Measurements from ENCODE around the gene FKBP2. TPM values are rescaled to one million over a fixed set of nuclear protein-coding genes. Genes with fewer than 3 reads are reported as not detected.

Gene FKBP2
- total RNA-seq, 1 experiment from 2014 or later, result 57.2 TPM

DNA sequence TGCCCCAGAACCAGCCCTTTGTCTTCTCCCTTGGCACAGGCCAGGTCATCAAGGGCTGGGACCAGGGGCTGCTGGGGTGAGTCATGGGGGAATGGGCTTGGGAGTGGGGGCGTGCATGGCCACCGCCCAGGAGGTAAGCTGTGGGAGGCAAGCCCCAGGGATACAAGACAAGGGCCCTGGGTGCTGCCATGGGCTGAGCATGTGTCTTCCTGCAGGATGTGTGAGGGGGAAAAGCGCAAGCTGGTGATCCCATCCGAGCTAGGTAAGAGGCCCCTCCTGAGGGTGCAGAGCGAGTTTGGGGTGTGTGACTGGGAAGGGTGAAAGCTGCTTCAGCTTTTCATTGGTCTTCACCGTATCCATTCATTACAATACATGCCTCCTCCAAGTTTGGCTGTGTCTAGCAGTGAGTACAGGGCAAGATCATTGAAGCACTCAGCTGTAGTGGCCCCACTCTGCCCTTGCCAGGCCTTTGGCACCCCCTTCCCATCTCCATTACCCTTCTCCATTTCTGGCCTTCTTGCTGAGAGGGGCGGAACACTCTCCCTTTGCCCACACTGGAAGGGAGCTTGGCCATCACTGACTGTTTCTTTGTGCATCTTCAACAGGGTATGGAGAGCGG, 2.5 kb downstream of the FKBP2 start:
- Mint-ChIP-seq H3K27me3 (ENCODE audit: low read depth) (no peaks in the 10 kb centered on the region), H3K27ac (peak overlapping the region; percentile 83), H3K4me3 (peak overlapping the region; percentile 88), H3K4me1 (peaks cover 36% of the 10 kb centered on the region), H3K9me3 (no peaks in the 10 kb centered on the region), H3K36me3 (peaks cover 9% of the 10 kb centered on the region)
- ChIA-PET POLR2A (interaction anchor here (0.6 to 1.8 kb wide), 6 partner anchors 15 to 1483 kb away, joined by 3 to 6 read pairs (median 4); partner anchors contain the start of gene STIP1), CTCF (interaction anchor here (1.1 to 3.8 kb wide), 6 partner anchors 8 to 112 kb away, joined by 4 to 50 read pairs (median 10); partner anchors contain the start of gene PLCB3)
- ATAC-seq (no peak), DNase-seq (ENCODE audit: low spot score) (no peak)
- no peak for TF ChIP-seq MYBL2 (CRISPR knock-in tag; IDR thresholded peaks at IDR 0.05)
- TF ChIP-seq JUN (CRISPR knock-in tag; IDR thresholded peaks at IDR 0.05), result no peak
- no peak for TF ChIP-seq ZNF263 (CRISPR knock-in tag; IDR thresholded peaks at IDR 0.05; ENCODE audit: low read depth)
- TF ChIP-seq ZNF317 (CRISPR knock-in tag; IDR thresholded peaks at IDR 0.05; ENCODE audit: borderline replicate concordance, low read depth), result no peak
- no peak for TF ChIP-seq SMAD4 (CRISPR knock-in tag; IDR thresholded peaks at IDR 0.05)
- 0 out of 2 replicates have a peak, but pooled peaks have one; percentile 20 for TF ChIP-seq NR1H2 (CRISPR knock-in tag; IDR thresholded peaks at IDR 0.05)
- 0 out of 2 replicates have a peak, but pooled peaks have one; percentile 18 for TF ChIP-seq ZNF532 (CRISPR knock-in tag; IDR thresholded peaks at IDR 0.05; ENCODE audit: borderline replicate concordance)
- no peak for TF ChIP-seq OVOL2 (CRISPR knock-in tag; IDR thresholded peaks at IDR 0.05; ENCODE audit: borderline replicate concordance)
- TF ChIP-seq ZMAT4 (CRISPR knock-in tag; IDR thresholded peaks at IDR 0.05), result no peak
- TF ChIP-seq TEAD1 (CRISPR knock-in tag; IDR thresholded peaks at IDR 0.05), result no peak
- TF ChIP-seq, protein P1, sequence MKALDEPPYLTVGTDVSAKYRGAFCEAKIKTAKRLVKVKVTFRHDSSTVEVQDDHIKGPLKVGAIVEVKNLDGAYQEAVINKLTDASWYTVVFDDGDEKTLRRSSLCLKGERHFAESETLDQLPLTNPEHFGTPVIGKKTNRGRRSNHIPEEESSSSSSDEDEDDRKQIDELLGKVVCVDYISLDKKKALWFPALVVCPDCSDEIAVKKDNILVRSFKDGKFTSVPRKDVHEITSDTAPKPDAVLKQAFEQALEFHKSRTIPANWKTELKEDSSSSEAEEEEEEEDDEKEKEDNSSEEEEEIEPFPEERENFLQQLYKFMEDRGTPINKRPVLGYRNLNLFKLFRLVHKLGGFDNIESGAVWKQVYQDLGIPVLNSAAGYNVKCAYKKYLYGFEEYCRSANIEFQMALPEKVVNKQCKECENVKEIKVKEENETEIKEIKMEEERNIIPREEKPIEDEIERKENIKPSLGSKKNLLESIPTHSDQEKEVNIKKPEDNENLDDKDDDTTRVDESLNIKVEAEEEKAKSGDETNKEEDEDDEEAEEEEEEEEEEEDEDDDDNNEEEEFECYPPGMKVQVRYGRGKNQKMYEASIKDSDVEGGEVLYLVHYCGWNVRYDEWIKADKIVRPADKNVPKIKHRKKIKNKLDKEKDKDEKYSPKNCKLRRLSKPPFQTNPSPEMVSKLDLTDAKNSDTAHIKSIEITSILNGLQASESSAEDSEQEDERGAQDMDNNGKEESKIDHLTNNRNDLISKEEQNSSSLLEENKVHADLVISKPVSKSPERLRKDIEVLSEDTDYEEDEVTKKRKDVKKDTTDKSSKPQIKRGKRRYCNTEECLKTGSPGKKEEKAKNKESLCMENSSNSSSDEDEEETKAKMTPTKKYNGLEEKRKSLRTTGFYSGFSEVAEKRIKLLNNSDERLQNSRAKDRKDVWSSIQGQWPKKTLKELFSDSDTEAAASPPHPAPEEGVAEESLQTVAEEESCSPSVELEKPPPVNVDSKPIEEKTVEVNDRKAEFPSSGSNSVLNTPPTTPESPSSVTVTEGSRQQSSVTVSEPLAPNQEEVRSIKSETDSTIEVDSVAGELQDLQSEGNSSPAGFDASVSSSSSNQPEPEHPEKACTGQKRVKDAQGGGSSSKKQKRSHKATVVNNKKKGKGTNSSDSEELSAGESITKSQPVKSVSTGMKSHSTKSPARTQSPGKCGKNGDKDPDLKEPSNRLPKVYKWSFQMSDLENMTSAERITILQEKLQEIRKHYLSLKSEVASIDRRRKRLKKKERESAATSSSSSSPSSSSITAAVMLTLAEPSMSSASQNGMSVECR (CRISPR knock-in tag; IDR thresholded peaks at IDR 0.05; ENCODE audit: borderline replicate concordance), result no peak
- TF ChIP-seq, protein P2, sequence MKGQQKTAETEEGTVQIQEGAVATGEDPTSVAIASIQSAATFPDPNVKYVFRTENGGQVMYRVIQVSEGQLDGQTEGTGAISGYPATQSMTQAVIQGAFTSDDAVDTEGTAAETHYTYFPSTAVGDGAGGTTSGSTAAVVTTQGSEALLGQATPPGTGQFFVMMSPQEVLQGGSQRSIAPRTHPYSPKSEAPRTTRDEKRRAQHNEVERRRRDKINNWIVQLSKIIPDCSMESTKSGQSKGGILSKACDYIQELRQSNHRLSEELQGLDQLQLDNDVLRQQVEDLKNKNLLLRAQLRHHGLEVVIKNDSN (CRISPR knock-in tag; IDR thresholded peaks at IDR 0.05), result no peak
- 0 out of 2 replicates have a peak, but pooled peaks have one; percentile 17 for TF ChIP-seq ZNF121 (CRISPR knock-in tag; IDR thresholded peaks at IDR 0.05)

DNA sequence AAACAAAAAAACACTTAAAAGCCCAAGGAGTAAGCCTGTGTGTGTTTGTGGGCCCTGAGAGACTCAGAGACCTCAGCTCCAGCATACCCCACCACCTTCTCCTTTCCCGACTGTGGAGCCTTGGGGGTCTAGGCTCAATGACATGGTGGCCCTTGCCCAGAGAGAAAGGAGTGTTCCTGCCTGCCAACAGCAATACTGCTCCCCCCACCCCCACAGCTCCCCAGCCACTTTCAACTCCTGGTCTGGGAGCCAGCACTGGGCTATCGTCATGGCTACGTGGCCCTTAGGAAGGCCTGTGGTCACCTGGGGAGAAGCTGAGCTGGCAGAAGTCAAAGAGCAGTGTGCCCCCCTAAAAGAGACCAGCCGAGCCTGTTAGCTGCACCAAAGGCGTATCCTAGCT, 3.2 kb downstream of the FKBP2 start:
- DNase-seq (ENCODE audit: low spot score) (no peak), ATAC-seq (no peak)
- POLR2A ChIA-PET, result interaction anchor here (0.6 to 1.8 kb wide), 6 partner anchors 15 to 1484 kb away, joined by 3 to 6 read pairs (median 4); partner anchors contain the start of gene TRPT1
- Mint-ChIP-seq H3K4me3 (peak overlapping the region; percentile 88), H3K36me3 (peaks cover 8% of the 10 kb centered on the region), H3K4me1 (peaks cover 44% of the 10 kb centered on the region), H3K27ac (peak overlapping the region; percentile 83), H3K9me3 (no peaks in the 10 kb centered on the region), H3K27me3 (ENCODE audit: low read depth) (no peaks in the 10 kb centered on the region)
- CTCF ChIA-PET, result interaction anchor here (1.1 to 3.8 kb wide), 6 partner anchors 7 to 111 kb away, joined by 4 to 50 read pairs (median 10); partner anchors contain the start of gene PLCB3
- TF ChIP-seq ATF2 (CRISPR knock-in tag; IDR thresholded peaks at IDR 0.05; ENCODE audit: borderline replicate concordance, low read depth) (no peak), TEAD4 (CRISPR knock-in tag; IDR thresholded peaks at IDR 0.05) (no peak)
- TF ChIP-seq, protein P3, sequence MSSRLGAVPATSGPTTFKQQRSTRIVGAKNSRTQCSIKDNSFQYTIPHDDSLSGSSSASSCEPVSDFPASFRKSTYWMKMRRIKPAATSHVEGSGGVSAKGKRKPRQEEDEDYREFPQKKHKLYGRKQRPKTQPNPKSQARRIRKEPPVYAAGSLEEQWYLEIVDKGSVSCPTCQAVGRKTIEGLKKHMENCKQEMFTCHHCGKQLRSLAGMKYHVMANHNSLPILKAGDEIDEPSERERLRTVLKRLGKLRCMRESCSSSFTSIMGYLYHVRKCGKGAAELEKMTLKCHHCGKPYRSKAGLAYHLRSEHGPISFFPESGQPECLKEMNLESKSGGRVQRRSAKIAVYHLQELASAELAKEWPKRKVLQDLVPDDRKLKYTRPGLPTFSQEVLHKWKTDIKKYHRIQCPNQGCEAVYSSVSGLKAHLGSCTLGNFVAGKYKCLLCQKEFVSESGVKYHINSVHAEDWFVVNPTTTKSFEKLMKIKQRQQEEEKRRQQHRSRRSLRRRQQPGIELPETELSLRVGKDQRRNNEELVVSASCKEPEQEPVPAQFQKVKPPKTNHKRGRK (CRISPR knock-in tag; IDR thresholded peaks at IDR 0.05; ENCODE audit: borderline replicate concordance), result no peak
- TF ChIP-seq, protein P4, sequence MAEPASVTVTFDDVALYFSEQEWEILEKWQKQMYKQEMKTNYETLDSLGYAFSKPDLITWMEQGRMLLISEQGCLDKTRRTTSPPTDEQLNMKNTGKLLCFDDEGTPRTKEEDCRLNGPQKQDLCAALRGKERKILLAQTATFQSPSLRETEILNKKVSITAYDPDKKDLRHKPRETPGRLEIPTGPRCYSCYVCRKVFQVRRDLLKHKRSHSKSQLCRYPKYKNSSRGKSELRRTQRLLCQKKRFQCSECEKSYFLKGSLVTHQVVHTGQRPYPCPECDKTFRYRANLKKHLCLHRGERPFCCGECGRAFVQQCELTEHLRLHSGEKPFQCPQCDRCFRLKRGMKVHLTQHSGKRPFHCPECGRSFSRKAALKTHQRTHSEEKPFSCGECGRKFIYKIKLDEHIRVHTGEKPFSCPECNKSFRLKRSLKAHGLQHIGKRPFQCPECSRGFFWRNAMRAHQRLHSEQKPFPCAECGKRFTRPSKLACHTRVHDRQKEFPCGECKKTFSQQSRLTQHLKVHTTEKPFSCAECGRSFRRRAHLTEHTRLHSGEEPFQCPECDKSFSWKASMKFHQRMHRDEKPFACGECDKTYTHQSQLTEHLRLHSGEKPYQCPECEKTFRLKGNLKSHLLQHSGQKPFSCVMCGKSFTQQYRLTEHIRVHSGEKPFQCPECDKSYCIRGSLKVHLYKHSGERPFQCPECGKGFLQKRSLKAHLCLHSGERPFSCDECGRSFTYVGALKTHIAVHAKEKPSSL (CRISPR knock-in tag; conservative IDR thresholded peaks at IDR 0.05), result 0 out of 2 replicates have a peak, but pooled peaks have one; percentile 30

Data from WTC11 (cell line).